Testis (tissue), 2 donors: ENCODE results near the gene SMIM23.

Experiments
- CTCF ChIP-seq, 3 experiments: fragments of 450-650 bp in 2 of 3; fragments of 200-600 bp in 1 of 3; sonication (generic) in 1 of 3; IDR thresholded peaks; one replicate each; pipeline ENCODE4 v1.5.1; 2016 to 2019; ENCODE audit warnings: antibody characterized with exemption in 3 of 3, mild to moderate bottlenecking in 2 of 3, moderate library complexity in 1 of 3
- POLR2A ChIP-seq: fragments of 450-650 bp; IDR thresholded peaks from one replicate; pipeline ENCODE4 v1.6.1; 2017; ENCODE audit warnings: antibody characterized with exemption, mild to moderate bottlenecking, moderate library complexity

- TF ChIP-seq CTCF (IDR thresholded peaks at IDR 0.05) (no peak), POLR2A (no peak)
Observed at GRCh38 chr5:171825051-171825450, 39.4 kb downstream of the SMIM23 start.
